Measurements from ENCODE around the gene GPD1L.

- TF ChIP-seq CTCF (conservative IDR thresholded peaks at IDR 0.05; ENCODE audit: low read length): no peak
- no peak for TF ChIP-seq EZH2phosphoT487 (IDR thresholded peaks at IDR 0.05; ENCODE audit: borderline replicate concordance)
Observed at GRCh38 chr3:32106929-32107362, 526 bp downstream of the GPD1L start.
